PC-3 (cell line): Measurements from ENCODE around the gene P2RY2. TPM values are rescaled to one million over a fixed set of nuclear protein-coding genes. Genes with fewer than 3 reads are reported as not detected.

Experiments
- ATAC-seq: fragments of 200-7000 bp; cut with Tn5 transposase; 2 replicates; pipeline ENCODE4 v1.9.1; 2020; ENCODE audit warnings: mild to moderate bottlenecking, moderate library complexity
- BruUV-seq: library from RNA; stranded (reverse); fragments of 400-500 nt; replicated peaks from 2 replicates; lab custom pipeline; 2021; lab: Mats Ljungman, UMichigan
- CTCF ChIA-PET: fragments of 300-600 bp; sonication (Branson Sonifier 250); formaldehyde crosslinking; loops from one replicate; lab custom pipeline; 2022; ENCODE audit warnings: antibody characterized with exemption; lab: Charles Lee
- POLR2A ChIA-PET: fragments of 300-600 bp; sonication (Branson Sonifier 250); formaldehyde crosslinking; loops from one replicate; lab custom pipeline; 2022; ENCODE audit warnings: antibody characterized with exemption; ENCODE audit not compliant: unreplicated experiment; lab: Charles Lee
- DNase-seq: peaks from one replicate; pipeline ENCODE4 v3.0.0-alpha.2; 2015
- H2AFZ ChIP-seq: fragments of 300-600 bp; sonication (generic); 2 replicates; pipeline ENCODE4 v1.6.0; 2016; ENCODE audit warnings: antibody characterized with exemption, low read length
- H3F3A ChIP-seq: fragments of 300-600 bp; sonication (generic); one replicate; pipeline ENCODE4 v1.6.0; 2017; ENCODE audit warnings: antibody characterized with exemption, low read length, control low read depth, mild to moderate bottlenecking; ENCODE audit not compliant: unreplicated experiment
- H3K27ac ChIP-seq: fragments of 300-600 bp; sonication (generic); 2 replicates; pipeline ENCODE4 v1.5.1; 2016; ENCODE audit warnings: mild to moderate bottlenecking, low read length
- H3K27me3 ChIP-seq: fragments of 300-600 bp; sonication (generic); 2 replicates; pipeline ENCODE4 v1.6.1; 2016; ENCODE audit warnings: low read length, mixed read lengths
- H3K36me3 ChIP-seq: fragments of 300-600 bp; sonication (generic); 2 replicates; pipeline ENCODE4 v1.6.1; 2016; ENCODE audit warnings: low read depth, mixed run types, low read length, mixed read lengths
- H3K4me1 ChIP-seq: fragments of 300-600 bp; sonication (generic); 2 replicates; pipeline ENCODE4 v1.5.1; 2016; ENCODE audit warnings: low read length; ENCODE audit not compliant: insufficient read depth
- H3K4me2 ChIP-seq: fragments of 300-600 bp; sonication (generic); 2 replicates; pipeline ENCODE4 v1.6.0; 2016; ENCODE audit warnings: low read length
- H3K4me3 ChIP-seq: fragments of 300-600 bp; sonication (generic); 2 replicates; pipeline ENCODE4 v1.5.1; 2016; ENCODE audit warnings: mild to moderate bottlenecking, low read length, mixed read lengths
- H3K79me2 ChIP-seq: fragments of 300-600 bp; sonication (generic); 2 replicates; pipeline ENCODE4 v1.6.1; 2017; ENCODE audit warnings: low read length, mixed read lengths
- H3K9ac ChIP-seq: fragments of 300-600 bp; sonication (generic); 2 replicates; pipeline ENCODE4 v1.6.0; 2016; ENCODE audit warnings: mild to moderate bottlenecking, low read length
- H3K9me2 ChIP-seq: fragments of 300-600 bp; sonication (generic); replicated peaks from 2 replicates; pipeline ENCODE4 v1.6.1; 2016; ENCODE audit warnings: mixed run types, low read length, mixed read lengths
- H3K9me3 ChIP-seq: fragments of 300-600 bp; sonication (generic); 2 replicates; pipeline ENCODE4 v1.6.1; 2016; ENCODE audit warnings: low read length, mixed read lengths
- H4K20me1 ChIP-seq: fragments of 300-600 bp; sonication (generic); 2 replicates; pipeline ENCODE4 v1.6.1; 2016; ENCODE audit warnings: low read length, mixed read lengths
- EZH2 ChIP-seq: fragments of 300-600 bp; sonication (generic); IDR thresholded peaks from one replicate; pipeline ENCODE4 v1.6.1; 2017; ENCODE audit warnings: antibody characterized with exemption, mild to moderate bottlenecking, low read length; ENCODE audit not compliant: unreplicated experiment
- EZH2phosphoT487 ChIP-seq: fragments of 300-600 bp; sonication (generic); IDR thresholded peaks from 2 replicates; pipeline ENCODE4 v1.6.1; 2018; ENCODE audit warnings: mild to moderate bottlenecking, antibody characterized with exemption, low read length, borderline replicate concordance
- intact Hi-C: fragments of 100-400 bp; cut with micrococcal nuclease; formaldehyde crosslinking; loops from 2 replicates; pipeline ENCODE4 v1.9.0; 2023
- total RNA-seq: library from RNA; depleted of rRNA; stranded (reverse); fragments of >200 nt; gene quantifications from 2 replicates; pipeline ENCODE4 v1.2.3, GENCODE V29; 2014
- TF ChIP-seq, protein P1 (sequence below): fragments of 300-600 bp; sonication (generic); conservative IDR thresholded peaks from 2 replicates; pipeline ENCODE4 v1.5.1; 2017; ENCODE audit warnings: antibody characterized with exemption, low read depth, mild to moderate bottlenecking, low read length

The P2RY2 gene
- total RNA-seq, 1 experiment from 2014 or later, result 54.8 TPM

DNA sequence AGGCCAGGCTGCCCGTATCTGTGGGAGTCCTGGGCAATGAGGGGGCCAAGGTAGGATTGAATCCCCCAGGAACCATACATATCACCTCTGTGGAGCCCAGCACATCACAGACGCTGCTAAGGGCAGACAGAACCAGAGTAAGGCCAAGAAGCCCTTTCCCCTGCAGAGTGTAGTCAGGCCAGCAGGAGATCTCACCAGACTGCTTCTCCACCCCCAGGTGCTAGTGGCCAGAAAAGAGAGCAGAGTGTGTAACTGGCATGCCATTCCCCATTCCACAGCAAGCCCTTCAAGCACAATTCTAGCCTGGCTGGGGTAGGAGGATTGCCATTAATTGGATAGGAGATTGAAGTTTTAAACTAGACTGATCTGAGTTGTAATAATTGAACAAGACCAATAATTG, 47.9 kb upstream of the P2RY2 start:
- ATAC-seq, result peak; percentile 39
- Histone ChIP-seq H3K4me1 (peaks cover 8% of the 10 kb centered on the region), H4K20me1 (no peaks in the 10 kb centered on the region), H3K9me3 (no peaks in the 10 kb centered on the region), H3K9me2 (no peaks in the 10 kb centered on the region), H3K79me2 (no peaks in the 10 kb centered on the region), H3K4me3 (no peak overlapping the region), H3K4me2 (no peak overlapping the region), H3K27me3 (no peaks in the 10 kb centered on the region), H3K27ac (no peak overlapping the region), H3K36me3 (no peaks in the 10 kb centered on the region), H2AFZ (no peak overlapping the region), H3F3A (no peaks in the 10 kb centered on the region), H3K9ac (no peak overlapping the region)
- POLR2A ChIA-PET, result interaction anchor here (0.7 kb wide), 1 partner anchor 1058 kb away, joined by 30 read pairs; no protein-coding TSS in a partner anchor
- CTCF ChIA-PET, result no interaction called here
- no TSS peak for BruUV-seq
- intact Hi-C loops, result no loop called here
- TF ChIP-seq, protein P1, sequence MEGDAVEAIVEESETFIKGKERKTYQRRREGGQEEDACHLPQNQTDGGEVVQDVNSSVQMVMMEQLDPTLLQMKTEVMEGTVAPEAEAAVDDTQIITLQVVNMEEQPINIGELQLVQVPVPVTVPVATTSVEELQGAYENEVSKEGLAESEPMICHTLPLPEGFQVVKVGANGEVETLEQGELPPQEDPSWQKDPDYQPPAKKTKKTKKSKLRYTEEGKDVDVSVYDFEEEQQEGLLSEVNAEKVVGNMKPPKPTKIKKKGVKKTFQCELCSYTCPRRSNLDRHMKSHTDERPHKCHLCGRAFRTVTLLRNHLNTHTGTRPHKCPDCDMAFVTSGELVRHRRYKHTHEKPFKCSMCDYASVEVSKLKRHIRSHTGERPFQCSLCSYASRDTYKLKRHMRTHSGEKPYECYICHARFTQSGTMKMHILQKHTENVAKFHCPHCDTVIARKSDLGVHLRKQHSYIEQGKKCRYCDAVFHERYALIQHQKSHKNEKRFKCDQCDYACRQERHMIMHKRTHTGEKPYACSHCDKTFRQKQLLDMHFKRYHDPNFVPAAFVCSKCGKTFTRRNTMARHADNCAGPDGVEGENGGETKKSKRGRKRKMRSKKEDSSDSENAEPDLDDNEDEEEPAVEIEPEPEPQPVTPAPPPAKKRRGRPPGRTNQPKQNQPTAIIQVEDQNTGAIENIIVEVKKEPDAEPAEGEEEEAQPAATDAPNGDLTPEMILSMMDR, result no peak
- no peak for DNase-seq

DNA sequence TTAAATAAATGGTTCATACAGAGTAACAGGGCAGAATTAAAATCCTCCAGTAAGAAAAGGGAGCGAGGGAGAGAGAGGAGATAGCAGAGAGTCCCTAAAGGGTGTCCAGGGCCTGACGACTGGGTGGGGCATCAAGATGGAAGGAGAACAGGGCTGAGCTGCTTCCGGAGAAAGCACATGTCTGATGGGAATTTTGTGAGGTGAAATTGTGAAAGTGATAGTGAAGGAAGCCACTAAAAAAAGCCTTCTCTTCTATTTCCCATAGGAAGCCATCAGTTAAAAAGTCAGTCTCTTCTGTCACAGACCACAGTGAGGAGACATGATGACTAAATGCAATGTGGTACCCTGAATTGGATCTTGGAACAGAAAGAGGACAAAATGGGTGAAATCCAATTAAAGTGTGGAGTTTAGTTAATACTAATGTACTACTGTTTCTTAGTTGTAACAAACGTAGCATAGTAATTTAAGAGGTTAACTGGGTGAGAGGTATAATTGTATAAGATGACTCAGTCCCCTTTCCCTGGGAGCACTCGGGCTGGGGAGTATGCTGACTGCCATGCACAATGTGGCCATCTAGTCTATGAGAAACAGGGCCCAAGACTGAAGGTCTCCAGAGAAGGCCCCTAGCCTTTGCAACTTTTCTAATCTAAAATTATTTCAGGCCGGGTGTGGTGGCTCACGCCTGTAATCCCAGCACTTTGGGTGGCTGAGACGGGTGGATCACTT, 46.5 kb upstream of the P2RY2 start:
- Histone ChIP-seq H3K36me3 (no peaks in the 10 kb centered on the region), H3F3A (no peaks in the 10 kb centered on the region), H4K20me1 (no peaks in the 10 kb centered on the region), H3K4me2 (peak overlapping the region; percentile 36), H3K4me3 (no peak overlapping the region), H3K9me3 (no peaks in the 10 kb centered on the region), H3K9ac (no peak overlapping the region), H3K27me3 (no peaks in the 10 kb centered on the region), H3K79me2 (no peaks in the 10 kb centered on the region), H3K9me2 (no peaks in the 10 kb centered on the region), H3K4me1 (peaks cover 15% of the 10 kb centered on the region), H3K27ac (no peak overlapping the region), H2AFZ (peak overlapping the region; percentile 20; the same call in 1 of the 2 replicates)
- intact Hi-C loops, result no loop called here
- TF ChIP-seq EZH2 (no peak), EZH2phosphoT487 (no peak)
- TF ChIP-seq, protein P1, result no peak
- peak; percentile 74 for ATAC-seq
- peak; percentile 56 for DNase-seq
- POLR2A ChIA-PET, result interaction anchor here (0.6 to 0.7 kb wide), 2 partner anchors 29 to 274 kb away, joined by 3 to 12 read pairs; partner anchors contain the start of gene FCHSD2
- CTCF ChIA-PET, result no interaction called here
- no TSS peak for BruUV-seq

DNA sequence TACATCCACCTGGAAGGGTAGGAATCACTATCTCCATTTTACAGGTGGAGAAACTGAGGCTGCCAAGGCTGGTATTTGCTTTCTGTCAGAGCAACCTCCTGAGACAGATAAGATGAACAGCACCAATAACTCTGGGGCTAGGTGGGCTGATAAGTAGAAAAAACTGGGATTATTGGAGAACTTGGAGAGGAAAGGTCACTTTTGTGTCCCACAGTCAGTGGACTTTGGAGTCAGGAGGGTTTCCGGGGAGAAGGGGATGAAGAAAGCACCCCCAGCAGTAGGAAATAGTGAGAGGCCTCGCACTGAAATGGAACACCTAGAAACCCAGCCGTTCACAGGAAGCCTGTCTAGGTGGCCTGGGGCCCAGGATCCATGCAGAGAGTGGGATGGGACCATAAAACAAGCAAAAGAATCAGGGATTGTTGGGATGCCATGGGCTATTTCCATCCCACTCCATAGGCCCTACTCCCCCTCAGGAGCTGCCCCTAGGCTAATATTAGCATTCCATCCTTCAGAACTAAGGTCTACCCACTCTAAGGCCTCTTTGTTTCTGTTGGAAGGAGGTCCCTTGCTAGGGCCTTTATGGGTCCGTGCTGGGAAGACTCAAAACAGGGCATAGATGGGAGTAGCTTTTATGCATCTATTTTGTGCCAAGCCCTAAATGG, 45.0 kb upstream of the P2RY2 start:
- ChIA-PET POLR2A (no interaction called here), CTCF (no interaction called here)
- H4K20me1 ChIP-seq, result no peaks in the 10 kb centered on the region
- intact Hi-C loops, result no loop called here
- H3F3A ChIP-seq, result no peaks in the 10 kb centered on the region
- TF ChIP-seq, protein P1, result no peak
- TF ChIP-seq EZH2 (no peak), EZH2phosphoT487 (no peak)
- H3K79me2 ChIP-seq, result no peaks in the 10 kb centered on the region
- H3K27me3 ChIP-seq, result no peaks in the 10 kb centered on the region
- no peaks in the 10 kb centered on the region for H3K36me3 ChIP-seq
- no peak overlapping the region for H3K4me3 ChIP-seq
- no peaks in the 10 kb centered on the region for H3K9me3 ChIP-seq
- no peaks in the 10 kb centered on the region for H3K9me2 ChIP-seq
- H3K4me1 ChIP-seq, result peaks cover 29% of the 10 kb centered on the region
- no peak overlapping the region for H2AFZ ChIP-seq
- ATAC-seq (no peak), DNase-seq (no peak)
- BruUV-seq, result no TSS peak
- no peak overlapping the region for H3K27ac ChIP-seq
- H3K4me2 ChIP-seq, result no peak overlapping the region
- no peak overlapping the region for H3K9ac ChIP-seq
